A549 (cell line): ENCODE data around the gene RPS14.

ENCODE experiments used
- CTCF ChIP-seq: fragments of >200 bp; sonication (Bioruptor Twin); formaldehyde crosslinking; IDR thresholded peaks from 3 replicates; pipeline ENCODE4 v1.5.1; 2016
- HOXB13 ChIP-seq: fragments of 250-450 bp; sonication (Bioruptor Pico); IDR thresholded peaks from 2 replicates; pipeline ENCODE4 v1.5.0; 2020; ENCODE audit warnings: low read depth, mild to moderate bottlenecking, moderate library complexity
- POLR2A ChIP-seq: IDR thresholded peaks from 2 replicates; pipeline ENCODE4 v1.6.1; 2012; ENCODE audit warnings: mild to moderate bottlenecking, low read length

- TF ChIP-seq POLR2A, result no peak
- no peak for TF ChIP-seq CTCF
- no peak for TF ChIP-seq HOXB13 (CRISPR knock-in tag)
These were observed 56.9 kb downstream of the RPS14 start for GRCh38 chr5:150392680-150393079.
